Islet of Langerhans (tissue), 1 donor: ENCODE measurements around the gene ZNF32.

Source experiments
- FAIRE-seq: peaks from one replicate; lab custom pipeline; 2011; peaks lifted over from hg19 to GRCh38; lab: Jason Lieb, UNC

The ZNF32 gene, protein sequence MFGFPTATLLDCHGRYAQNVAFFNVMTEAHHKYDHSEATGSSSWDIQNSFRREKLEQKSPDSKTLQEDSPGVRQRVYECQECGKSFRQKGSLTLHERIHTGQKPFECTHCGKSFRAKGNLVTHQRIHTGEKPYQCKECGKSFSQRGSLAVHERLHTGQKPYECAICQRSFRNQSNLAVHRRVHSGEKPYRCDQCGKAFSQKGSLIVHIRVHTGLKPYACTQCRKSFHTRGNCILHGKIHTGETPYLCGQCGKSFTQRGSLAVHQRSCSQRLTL

DNA sequence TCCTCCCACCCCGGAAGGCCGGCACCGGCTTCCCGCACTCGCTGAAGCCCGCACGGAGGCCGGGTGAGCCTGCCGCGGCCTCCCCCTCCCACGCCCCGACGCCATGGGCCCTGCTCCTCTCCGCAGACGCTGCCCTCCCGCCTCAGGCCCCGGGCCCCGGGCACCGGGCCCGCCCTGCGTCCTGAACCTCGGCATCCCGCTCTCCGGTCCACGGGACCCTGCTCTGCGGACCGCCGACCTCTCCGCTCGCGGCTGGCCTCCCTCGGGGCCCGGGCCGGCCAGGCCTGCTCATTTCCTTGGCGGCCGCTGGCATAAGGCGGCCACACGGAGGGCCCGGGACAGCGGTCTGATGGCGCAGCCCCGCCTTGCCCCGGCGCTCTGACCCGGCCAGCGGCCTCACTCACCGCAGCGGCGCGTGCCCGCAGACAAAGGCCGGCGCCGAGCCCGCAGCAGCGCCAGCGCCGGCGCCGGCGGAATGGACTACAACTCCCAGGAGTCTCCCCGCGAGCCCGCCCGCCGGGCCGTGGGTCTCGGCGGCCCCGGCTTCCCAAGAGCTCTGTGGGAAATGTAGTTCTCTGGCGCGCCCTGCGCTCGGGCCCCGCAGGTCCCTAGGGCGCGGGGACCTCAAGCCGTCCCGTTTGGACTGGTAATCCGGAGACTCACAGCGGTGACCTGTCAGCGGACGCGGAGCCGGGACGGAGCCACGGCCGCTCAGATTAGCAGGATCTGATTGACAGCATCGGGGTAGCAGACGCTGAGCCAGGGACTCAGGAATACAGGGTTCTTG is at the start of gene ZNF32:
Gene ZNF32 (minus strand): TSS at position 484 of the 787 bp plus-strand sequence. CDS start 2,748 bp downstream, outside the sequence.
- FAIRE-seq: no peak

DNA sequence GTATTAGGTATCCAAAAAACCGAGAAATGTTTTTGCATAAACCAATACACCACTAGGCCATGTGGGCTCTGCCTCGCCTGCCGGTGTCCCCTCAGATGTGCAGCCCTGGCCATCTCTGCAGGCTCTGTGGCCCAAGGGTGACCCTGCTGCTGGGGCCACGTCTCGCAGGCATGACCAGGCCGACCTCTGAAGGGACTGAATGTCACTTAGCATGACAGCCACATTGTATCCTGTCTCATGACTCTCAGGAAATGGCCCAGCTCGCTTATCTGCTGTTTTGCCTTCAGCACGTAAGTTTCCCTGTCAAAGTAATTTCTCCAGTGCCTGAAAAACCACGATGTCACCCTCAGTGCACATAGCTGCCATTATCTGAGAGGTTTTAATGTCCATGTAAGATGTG is 49.5 kb upstream of the ZNF32 start:
- no peak for FAIRE-seq

DNA sequence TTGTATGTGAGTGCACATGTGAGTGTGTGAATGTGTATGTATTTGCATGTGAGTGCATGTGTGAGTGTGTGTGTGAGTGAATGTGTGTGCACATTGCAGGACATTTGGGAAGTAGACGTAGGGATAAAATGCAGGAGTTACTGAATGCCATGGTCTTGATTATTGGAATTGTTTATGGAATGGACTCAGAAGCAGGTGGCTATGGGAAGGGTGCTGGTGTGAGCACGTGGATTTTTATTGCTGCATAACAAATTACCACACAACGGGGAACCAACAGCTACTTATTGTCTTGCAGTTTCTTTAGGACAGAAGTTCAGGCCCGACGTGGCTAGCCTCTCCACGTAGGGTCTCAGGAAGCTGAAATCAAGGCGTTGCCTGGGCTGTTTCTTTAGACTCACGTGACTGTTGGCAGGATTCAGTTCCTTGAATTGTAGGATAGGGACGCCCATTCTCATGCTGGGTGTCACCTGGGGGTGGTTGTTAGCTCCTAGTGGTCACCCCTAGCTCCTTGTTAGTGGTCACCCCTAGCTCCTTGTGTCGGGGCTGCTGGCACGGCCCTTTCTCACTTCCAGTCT is 48.3 kb upstream of the ZNF32 start:
- no peak for FAIRE-seq

DNA sequence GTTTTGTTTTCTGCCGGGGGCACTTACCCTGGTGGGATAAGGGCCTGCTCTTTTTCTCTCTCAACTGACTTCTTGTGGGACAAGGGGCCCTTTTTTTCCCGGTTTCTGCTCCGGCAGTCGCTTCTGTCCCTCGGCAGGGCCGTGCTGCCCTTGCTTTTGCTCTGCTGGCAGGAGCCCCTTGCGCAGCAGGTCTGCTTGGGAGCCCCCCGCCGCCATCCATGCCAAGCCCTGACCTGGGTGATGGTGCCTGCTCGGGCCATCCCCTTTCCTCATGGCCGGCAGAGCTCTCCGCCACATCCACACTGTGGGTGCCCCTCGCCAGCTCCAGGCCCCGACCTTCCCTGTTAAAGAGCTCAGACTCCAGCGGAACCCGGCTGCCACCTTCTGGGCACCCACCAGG is 47.0 kb upstream of the ZNF32 start:
- no peak for FAIRE-seq

DNA sequence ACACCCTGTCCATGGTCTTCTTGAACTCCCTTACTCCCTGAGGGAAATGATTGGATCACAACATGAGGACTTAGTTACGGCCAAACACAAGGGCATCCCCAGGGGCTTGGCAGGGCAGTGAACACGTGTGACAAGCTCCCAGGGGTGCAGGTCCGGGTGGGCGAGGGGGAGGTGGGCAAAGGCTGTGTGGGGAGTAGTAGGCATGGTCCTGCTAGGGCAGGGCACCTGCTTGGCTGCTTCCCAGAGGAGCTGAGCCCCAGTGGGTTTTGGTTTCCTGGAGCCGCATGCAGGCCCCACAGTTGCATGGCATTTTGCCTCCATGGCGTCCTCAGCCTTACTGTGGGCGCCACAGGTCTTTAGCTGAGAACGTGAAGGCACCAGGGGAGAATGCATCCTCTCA is 46.6 kb upstream of the ZNF32 start:
- no peak for FAIRE-seq

DNA sequence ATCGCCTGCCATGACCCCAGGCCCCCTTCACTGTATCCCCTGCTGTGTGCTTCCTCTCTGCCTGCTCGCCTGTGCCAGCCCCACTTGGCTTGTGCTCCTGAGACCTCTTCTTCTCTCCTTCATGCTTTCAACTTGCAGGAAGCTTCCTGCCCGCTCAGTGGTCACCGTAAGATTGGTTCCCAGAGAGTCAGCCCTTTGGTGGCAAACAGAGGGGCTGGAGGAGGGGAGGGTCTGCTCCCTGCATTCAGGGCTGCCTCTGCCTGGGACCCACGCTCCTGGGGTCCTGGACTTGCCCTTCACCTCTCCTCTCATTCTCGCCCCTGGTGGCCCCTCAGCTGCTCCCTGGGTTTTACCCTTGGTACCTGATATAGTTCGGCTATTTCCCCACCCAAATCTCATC is 45.8 kb upstream of the ZNF32 start:
- no peak for FAIRE-seq

DNA sequence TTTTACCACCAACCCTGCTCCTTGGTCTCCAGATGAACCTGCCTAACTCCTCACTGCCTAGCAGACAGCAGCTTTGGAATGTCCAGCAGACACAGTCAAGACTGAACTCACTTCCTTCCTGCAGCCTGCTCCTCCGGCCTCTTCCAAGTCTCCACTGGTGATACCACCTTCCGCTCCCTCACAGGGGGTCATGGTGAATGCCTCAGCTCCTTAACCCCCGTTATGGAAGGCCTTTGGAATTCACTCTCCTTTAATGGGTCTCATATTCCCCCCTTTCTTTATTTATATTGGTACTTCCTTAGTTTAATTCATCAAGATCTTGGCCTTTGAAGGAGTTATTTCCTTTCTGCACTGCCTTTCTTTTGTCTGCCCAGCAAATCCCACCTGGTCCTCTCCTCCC is 44.9 kb upstream of the ZNF32 start:
- no peak for FAIRE-seq

DNA sequence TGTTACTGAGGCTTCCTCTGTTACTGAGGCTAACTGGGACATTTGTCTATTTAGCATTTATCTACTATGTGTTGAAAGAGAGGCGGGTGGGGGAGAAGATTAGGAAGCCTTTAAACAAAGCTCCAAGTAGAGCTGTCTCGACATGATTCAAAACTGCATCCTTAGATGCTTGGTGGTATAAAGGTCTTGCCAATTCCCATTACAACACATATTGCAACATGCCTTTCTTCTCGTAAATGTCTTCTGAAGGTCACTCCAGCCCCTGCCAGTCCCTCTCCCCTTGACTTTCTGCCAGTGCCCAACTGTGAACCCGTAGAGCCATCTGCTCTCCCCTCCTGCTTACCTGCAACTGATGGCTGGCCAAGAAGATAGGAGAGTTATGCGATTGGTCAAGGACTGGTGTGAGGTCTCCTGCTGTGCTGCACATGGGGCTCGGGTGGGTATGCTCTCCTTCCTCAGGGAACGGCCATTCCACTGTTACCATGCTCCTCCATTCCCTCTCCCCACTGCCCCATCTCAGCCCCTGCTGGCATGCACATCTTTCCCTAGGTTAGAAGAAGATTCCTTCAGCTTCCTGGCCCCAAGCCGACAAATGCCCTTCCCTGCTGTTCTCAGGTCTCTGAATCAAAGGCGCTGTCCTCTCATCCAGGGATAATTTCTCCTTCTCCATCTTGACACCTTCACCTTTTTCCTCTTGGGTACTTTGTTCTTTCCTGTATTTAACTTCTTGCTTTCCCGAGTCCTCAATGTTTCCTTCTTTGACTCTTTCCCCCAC is 43.6 kb upstream of the ZNF32 start:
- no peak for FAIRE-seq

DNA sequence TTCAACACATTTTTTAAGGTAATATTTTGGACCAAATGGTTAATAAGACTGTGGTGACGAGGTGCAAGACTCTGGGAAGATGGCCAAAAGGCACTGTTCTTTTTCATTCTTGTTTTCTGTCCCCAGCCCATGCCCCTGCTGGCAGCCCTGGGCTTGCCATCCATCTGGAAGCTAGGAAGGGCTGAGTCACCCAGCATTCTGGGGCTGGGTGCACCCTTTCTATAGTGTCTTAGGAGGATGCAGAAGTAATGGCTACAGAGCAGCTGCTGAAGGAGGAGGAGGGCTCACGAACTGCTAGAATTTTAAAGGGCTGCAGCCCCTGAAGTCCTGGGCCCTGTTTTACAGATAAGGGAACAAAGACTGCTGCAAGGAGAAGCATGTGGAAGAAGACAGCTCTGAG is 42.8 kb upstream of the ZNF32 start:
- no peak for FAIRE-seq

DNA sequence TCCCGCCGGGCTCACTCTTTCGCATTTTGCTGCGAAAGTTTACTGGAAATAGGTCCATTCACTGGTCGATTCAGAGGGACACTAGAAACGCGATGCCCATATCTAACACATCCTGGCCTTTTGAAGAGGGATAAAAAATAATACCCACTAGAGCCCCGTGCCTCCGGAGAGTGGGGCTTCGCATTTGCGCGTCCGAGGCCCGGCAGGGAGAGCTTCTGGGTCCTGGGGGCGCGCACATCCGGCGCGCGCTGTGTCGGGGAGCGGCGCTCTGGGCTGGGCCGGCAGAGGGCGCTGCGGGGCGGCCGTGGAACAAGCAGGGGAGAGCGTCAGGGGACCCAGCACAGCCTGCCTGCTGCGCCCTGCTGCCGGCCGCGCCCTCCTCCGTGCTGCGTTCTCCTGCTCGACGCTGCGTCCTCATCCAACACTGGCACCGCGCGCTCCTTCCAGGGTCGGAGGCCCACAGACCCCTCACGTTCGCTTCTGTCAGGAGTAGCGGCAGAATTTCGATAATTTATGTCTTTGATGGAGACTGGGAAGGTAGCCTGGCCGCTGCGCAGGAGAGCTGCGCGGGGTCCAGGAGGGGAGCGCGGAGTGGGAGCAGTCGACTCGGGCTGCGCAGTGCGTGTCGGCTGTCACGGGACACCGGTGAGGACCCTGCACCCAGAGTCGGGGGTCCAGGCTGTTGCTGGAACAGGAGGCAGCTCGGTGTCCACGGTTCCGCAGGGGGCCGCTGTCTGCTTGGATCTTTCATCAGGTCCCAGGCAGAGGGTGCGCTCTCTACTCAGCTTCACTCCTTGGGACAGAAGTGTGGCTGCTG is 41.5 kb upstream of the ZNF32 start:
- FAIRE-seq: no peak

DNA sequence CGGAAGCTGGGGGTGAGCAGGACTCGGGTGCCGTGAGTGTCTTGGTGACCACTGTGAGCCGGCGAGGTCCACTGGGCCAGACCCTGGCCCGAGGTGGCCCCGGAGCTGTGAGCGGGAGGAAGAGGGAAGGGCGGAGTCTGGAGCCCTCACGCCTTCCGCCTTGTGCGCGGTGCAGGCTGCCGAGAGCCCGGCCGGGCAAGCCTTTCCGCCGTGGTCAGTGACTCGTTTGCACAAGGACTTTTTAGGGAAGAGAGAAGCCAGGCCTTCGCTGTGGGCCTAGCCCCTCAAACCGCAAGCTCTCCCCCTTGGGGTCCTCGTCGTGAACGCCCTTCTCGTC is 40.9 kb upstream of the ZNF32 start:
- FAIRE-seq: no peak

DNA sequence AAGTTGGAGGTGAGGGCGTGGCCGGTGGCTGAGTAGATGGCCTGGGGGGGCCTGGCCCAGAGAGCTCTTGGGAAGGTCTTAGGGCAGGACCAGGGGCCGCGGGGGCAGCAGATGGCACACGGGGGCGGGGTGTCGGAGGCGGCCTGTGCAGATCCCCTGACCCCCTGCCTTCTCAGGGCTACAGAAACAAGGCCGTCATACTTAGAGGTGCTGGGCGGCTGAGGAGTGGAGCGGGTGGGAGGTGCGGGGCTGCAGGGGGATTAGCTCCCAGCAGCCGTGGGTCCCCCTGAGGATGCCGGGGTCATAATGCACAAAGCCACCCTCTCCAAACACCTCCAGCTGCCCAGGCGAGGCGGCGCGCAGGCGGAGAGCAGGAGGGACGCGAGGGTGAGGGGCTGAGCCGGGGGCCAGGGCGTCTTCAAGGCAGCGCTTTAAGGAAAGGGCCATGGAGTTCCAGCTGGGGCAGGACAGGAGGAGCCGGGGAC is 40.4 kb upstream of the ZNF32 start:
- no peak for FAIRE-seq

DNA sequence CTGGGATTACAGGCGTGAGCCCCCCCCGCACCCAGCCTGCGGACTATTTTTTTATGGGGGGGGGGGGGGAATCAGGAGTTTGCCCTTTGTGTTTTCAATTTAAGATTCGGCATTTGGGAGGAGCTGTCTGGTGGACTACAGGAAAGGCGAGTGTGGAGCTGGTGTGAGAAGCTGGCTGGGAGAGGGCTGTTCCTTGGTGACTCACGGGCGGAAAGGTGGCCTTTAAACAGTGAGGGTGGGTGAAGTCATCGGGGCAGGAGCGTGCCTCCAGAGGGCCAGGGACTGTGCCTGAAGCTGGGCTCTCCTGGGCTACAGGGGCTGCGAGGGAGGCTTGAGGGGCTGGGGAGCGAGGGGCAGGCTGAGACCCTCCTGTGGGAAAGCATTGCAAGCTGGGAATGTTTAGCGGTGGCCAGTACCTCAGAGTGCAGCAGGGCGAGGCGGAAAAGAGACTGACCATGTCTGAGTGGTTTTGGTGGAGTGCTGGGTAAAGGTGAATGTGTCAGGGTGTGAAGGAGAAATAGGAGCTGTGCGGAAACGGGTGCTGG is 39.7 kb upstream of the ZNF32 start:
- no peak for FAIRE-seq

DNA sequence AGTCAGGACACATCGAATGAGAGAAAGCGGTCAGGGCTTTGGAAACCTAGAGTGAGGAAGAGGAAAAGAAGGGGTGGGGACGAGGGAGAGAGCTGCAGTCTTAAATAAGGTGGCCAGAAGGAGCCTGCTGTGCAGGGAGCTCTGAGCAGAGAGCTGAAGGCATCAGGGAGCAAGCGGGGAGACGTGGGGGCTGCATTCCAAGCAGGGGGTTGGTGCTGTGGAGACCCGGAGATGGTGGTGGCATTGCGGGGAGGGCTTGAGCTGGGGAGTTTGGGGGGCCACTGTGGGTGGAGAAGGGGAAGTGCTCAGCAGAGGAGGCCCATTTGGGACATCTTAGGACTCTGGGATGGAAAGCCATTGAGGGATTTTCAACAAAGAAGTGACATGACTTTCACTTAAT is 38.7 kb upstream of the ZNF32 start:
- FAIRE-seq: no peak

DNA sequence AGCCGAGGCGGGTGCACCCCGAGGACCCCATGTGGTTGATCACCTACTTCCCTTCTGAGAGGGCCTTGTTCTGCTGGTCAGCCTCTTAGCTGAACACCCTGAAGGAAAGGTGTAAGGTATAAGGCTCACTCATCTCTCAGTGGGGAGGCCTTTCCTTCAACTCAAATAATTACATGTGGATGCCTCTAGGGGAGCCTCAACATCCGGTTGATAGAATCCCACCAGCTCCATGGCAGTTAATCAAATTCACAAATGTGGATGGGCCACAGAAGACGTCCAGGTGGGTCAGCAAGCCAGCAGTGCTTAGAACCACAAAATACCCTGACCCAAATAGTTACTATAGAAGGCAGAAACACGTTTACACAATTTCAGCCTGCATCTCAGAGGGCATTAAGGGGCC is 37.7 kb upstream of the ZNF32 start:
- FAIRE-seq: no peak

DNA sequence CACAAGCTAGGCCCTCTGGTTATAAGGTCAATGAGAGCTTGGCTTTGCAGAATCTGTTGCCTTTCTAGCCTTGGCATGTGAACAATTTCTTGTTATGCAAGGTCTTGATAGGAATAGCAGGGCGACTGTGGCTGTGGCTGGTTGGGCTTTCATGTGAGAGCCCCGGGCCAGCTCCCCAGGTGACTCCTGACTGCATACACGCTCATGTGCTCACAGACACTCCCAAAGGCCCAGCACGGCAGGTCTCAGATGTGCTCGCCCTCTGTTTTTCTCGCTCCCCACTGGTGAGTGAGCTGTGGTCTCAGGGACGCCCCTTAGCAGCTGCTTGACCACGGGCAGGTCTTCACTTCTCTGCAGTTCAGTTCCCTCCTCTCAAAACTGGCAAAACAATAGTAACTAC is 37.1 kb upstream of the ZNF32 start:
- FAIRE-seq: no peak

DNA sequence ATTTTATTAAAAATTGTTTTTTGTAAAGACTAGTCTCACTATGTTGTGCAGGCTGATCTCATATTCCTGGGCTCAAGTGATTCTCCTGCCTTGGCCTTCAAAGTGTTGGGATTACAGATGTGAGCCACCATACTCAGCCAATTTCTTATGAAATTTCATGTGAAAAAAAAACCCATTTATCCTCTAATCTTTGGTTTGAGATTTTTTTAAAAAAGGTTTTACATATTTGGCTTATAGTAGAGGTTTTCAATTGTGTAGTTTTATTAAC is 35.5 kb upstream of the ZNF32 start:
- no peak for FAIRE-seq

DNA sequence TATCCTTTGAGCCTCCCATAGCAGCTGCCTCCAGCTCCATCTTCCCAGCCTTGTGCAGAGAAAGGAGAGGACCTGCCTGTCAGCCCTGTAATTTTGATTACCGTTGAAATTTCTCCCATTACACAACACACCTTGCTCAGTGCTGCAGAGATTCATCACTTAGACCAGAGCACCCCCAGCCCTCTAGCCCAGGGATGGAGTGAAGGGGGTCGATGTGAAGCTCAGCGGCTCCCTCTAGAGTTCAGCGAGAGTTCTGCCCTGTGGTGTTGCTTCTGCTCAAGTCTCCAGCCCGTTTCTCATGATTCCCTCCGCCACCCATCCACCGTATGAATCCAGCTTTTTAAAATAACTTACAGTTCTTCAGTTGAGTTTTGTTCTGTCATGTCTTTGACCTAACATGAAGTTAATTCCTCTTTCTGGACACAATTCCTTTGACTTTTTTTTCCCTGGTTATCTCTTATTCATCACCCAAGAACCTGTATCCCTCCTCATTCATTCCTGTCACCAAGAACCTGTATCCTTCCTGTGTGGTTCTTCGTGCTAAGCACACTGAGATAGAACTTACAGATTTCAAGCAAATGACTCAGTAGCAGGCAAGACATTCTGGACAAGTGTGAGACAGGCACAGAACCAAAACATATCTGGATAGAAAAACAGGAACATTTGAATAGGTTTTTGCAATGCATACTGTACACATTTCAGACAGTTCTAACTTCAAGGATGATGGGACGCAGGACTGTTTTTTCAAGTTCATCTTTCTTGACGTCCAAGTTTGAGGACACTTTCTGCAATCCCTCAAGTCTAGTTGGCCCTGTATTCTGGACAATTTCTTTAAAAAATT is 35.0 kb upstream of the ZNF32 start:
- no peak for FAIRE-seq

DNA sequence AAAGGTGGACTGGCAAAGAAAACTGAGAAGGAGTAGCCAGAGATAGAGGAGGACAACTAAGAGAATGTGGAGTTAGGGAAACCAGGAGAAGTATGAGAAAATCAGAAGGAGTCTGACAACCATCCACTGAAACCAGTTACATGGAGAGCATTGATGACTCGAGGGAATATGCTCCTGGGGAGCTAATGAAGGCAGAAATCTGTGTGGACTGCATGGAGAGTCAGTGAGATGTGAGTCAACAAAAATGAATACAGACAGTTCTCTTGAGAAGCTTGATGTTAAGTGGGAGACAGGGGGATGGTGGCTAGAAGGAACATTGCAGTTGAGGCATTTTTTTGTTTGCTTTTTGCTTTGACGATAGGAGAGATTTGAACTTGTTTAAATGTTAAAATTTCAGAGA is 34.3 kb upstream of the ZNF32 start:
- FAIRE-seq: no peak

DNA sequence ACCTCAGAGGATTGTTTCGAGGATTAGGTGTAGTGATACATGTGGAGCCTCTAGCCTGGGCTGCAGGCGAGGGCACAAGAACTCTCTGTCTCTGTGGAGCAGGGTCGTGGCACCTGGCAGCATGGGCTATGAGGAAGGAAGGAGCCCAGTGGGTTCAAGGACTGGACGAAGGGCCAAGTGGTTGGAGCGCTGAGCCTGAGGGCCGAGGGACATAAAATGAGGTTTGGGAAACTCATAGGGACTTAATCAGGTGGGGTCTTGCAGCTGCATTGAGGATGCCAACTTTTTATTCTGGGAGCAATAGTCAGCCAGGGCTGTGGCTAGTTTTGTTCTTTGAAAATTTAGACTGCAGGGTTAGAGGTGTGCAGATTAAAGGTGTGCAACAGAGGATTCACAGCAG is 33.0 kb upstream of the ZNF32 start:
- no peak for FAIRE-seq

DNA sequence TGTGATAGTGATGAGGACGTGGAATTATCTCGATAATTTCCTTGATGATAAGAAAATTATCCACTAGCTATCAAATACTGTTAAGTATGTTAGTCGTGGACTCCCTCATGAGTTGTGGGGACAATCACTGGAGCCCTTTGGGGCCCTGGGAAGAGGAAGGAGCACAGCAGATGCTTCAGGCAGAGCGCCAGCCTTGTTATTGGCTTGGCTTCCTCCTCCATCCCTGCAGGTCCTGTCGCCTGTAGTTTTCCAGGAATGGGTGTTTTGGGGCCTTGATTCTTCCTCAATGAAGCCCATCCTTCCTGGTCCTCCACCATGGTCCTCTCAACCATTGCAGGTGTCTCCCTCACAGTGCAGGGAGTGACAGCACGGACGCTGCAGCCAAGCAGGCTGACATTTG is 32.5 kb upstream of the ZNF32 start:
- no peak for FAIRE-seq
